ENCODE measurements around the gene FGF14.
"Not testable (repeated sequence)": the region's sequence is repeated elsewhere in the genome, so short reads cannot be mapped to it uniquely, and the experiment has no call there.

FGF14 gene

GRCh38 chr13:102122147-102122546, 279.7 kb downstream of the FGF14 start:
- DNase-seq, result no peak

- DNase-seq, result no peak
These were observed 284.5 kb downstream of the FGF14 start for GRCh38 chr13:102117175-102117831.

- DNase-seq, result no peak
These were observed 298.4 kb downstream of the FGF14 start for GRCh38 chr13:102103469-102103868.

GRCh38 chr13:102100234-102100633, 301.6 kb downstream of the FGF14 start:
- no peak for DNase-seq

GRCh38 chr13:102097708-102098107, 304.1 kb downstream of the FGF14 start:
- DNase-seq, result no peak

GRCh38 chr13:102093288-102093687, 308.6 kb downstream of the FGF14 start:
- not testable (repeated sequence) for DNase-seq

- DNase-seq, result no peak
These were observed 310.6 kb downstream of the FGF14 start for GRCh38 chr13:102091231-102091630.

- DNase-seq, result no peak
These were observed 311.3 kb downstream of the FGF14 start for GRCh38 chr13:102090532-102090931.

GRCh38 chr13:102089722-102090121, 312.1 kb downstream of the FGF14 start:
- DNase-seq, result no peak

GRCh38 chr13:102089177-102089576, 312.7 kb downstream of the FGF14 start:
- no peak for DNase-seq

GRCh38 chr13:102073251-102073650, 328.6 kb downstream of the FGF14 start:
- no peak for DNase-seq

- no peak for DNase-seq
These were observed 330.1 kb downstream of the FGF14 start for GRCh38 chr13:102071711-102072110.

GRCh38 chr13:102068323-102068722, 333.5 kb downstream of the FGF14 start:
- DNase-seq, result not testable (repeated sequence)

- DNase-seq, result no peak
These were observed 346.6 kb downstream of the FGF14 start for GRCh38 chr13:102055090-102055779.

GRCh38 chr13:102049853-102050252, 352.0 kb downstream of the FGF14 start:
- DNase-seq, result no peak

- no peak for DNase-seq
These were observed 356.1 kb downstream of the FGF14 start for GRCh38 chr13:102045731-102046130.

- no peak for DNase-seq
These were observed 359.1 kb downstream of the FGF14 start for GRCh38 chr13:102042746-102043145.

GRCh38 chr13:102041544-102041943, 360.3 kb downstream of the FGF14 start:
- no peak for DNase-seq

- no peak for DNase-seq
These were observed 361.0 kb downstream of the FGF14 start for GRCh38 chr13:102040812-102041211.

- DNase-seq, result no peak
These were observed 362.6 kb downstream of the FGF14 start for GRCh38 chr13:102039264-102039663.

GRCh38 chr13:102038787-102039186, 363.1 kb downstream of the FGF14 start:
- DNase-seq, result no peak

GRCh38 chr13:102035969-102036368, 365.9 kb downstream of the FGF14 start:
- no peak for DNase-seq

GRCh38 chr13:102033857-102034331, 368.0 kb downstream of the FGF14 start:
- DNase-seq, result no peak

- DNase-seq, result no peak
These were observed 368.5 kb downstream of the FGF14 start for GRCh38 chr13:102033386-102033785.

- DNase-seq, result no peak
These were observed 373.0 kb downstream of the FGF14 start for GRCh38 chr13:102028868-102029267.
